ENCODE data around the gene DUSP5.

The DUSP5 gene

DNA sequence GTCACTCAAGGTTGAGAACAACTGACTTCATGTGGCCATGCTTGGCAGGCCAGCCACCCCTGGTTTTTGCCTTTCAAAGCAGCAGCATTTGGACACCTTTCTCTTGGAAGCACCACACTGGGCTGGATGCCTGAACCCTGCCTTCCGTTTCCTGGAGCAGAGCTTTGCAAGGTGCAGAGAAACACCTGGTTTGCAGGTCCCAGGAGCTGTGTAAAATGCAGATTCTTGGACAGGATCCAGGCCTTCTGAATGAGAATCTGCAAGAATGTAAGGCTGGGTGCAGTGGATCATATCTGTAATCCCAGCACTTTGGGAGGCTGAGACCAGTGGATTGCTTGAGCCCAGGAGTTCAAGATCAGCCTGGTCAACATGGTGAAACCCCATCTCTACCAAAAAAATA, 18.0 kb upstream of the DUSP5 start:
- DNase-seq (ENCODE audit: low spot score) = no peak
- no peak for FAIRE-seq

DNA sequence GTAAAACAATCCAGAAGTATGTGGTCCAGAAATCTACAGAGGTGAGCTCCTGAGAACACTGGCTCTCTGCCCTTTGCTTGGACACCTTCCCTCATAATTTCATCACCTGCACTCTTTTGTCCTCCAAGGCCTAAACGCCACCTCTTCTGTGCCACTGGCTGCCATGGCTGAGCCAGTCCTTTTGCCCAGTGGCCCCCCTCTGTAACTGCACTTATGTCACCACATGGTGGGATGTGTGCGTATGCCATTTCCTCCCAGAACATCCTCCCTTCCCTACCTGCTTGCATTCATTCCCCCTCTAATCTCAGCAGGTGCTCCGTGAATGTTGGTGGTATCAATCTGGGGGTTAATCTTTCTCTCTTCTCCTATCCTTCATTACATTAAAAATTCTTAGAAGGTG, 17.3 kb upstream of the DUSP5 start:
- no peak for DNase-seq (ENCODE audit: low spot score)
- peak; percentile 88 for FAIRE-seq

DNA sequence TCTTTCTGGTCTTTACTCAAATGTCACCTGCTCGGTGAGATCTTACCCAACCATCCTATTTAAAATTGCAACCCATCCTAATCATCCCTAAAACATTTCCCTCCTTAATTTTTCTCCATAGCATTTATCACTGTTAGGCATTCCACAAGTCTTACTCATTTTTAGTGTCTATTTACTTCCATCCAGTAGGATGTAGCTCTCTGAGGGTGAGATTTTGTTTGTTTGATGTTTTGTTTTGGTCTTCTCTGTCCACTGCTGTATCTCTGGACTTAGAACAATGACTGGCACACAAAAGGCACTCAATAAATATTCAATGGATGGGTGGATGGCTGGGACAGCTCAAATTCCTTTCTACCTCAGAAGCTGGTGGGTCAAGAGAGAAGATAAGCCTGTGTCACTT, 15.8 kb upstream of the DUSP5 start:
- FAIRE-seq (no peak), DNase-seq (ENCODE audit: low spot score) (no peak)

DNA sequence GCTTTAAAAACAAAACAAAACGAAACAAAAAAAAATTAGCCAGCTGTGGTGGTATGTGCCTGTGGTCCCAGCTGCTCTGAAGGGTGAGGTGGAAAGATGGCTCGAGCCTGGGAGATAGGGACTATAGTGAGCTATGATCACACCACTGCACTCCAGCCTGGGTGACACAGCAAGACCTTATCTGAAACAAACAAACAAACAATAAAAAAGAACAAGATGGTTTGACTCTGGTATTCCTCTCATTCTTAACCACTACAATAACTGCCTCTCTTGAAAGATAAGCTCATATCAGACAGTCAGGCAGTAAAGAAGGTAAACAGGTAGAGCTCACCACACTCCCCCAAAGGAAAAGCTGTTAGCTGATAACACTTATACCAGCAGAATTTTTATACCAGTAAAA, 14.1 kb upstream of the DUSP5 start:
- no peak for FAIRE-seq
- no peak for DNase-seq (ENCODE audit: low spot score)

DNA sequence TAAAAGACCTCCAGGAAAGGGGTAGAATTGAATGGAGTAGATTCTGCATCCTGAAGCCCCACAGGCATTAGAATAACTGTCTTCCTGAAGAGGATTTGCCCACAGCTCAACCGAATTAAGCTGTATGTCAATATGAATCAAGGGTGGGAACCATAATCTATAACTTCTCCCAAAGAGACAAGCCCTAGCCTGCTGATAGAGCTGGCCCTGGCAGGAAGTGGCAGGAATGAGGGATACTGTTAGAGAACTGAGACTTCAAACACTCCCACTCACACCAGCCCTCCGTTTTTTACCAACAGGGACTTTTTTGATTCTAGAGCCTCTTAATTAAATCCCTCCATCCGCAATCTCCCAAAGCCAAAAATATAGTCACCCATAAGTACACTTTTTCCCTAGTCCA, 12.2 kb upstream of the DUSP5 start:
- FAIRE-seq (no peak), DNase-seq (ENCODE audit: low spot score) (no peak)

DNA sequence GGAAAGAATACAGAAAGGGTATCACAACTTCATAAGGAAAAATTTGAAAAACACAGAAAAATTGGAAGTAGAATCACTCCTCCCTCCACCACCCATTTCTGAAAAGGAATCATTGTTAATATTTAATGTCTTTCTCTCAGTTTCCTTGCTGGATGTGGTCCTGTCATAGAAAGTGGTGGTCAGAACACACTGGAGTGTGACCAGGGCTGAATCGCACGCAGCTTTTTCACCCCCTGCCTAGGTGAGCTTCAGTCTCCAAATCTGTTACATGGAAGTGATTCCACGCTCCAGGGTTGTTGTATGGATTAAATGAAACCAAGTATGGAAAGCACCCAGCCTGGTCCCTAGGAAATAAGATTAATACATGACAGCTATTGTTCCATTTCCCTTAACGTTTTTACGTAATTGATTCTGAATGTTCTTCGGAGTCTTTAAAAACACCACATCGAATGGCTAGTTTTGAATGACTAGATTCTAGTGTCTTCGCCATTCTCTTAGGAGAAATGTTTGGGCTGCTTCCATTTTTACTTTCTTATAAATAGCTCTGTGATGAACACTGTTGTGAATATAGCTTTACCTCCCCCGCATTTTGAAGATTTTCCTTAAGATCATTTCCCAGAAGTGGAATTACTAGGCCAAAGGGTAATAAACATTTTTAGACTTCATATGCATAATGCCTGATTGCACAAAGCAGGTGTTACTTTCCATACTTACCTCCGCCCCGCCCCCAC, 10.9 kb upstream of the DUSP5 start:
- FAIRE-seq (no peak), DNase-seq (ENCODE audit: low spot score) (no peak)

DNA sequence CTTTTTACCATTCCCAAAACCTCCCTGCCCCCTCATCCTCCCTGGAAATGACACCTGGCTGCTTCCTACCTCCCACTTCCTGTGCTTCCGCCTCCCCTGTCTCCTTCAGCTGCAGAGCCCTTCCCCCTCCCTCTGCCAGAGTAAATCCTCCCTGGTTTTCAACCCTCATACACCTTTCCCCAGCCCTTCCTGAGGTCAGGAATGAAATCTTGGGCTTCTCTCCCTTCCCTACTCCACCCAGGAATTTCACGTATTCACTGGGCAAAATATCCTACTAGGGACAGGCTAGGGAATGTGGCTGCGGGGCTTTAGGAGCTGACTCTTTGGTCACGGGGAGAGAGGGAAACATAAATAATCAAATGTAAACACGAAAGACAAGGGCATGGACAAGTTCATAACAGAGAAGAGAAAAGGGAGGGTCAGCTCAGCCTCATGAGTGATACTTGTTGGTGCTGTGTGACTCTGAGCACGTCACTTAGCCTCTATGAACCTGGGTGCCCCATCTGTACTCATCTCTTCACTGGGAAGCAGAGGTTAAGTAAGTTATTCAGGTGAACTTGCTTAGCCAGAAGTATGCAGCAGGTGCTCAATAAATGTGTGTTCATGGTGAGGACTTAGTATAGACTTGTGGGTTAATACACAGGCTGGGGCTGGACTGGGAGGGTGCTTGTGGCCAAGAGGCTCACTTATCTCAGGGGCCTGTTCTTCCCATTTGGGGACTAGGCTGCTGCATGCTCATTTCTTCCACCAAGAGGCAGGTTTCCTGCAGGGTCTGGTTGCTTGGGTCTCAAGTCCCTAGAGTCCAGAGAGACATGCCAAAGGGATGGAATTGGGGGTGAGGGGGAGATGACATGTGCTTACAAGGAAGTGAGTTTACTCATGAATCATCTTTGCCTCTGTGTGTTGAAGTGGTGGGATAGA, 10.0 kb upstream of the DUSP5 start:
- DNase-seq (ENCODE audit: low spot score) = peak; percentile 49
- peak; percentile 20 for FAIRE-seq

DNA sequence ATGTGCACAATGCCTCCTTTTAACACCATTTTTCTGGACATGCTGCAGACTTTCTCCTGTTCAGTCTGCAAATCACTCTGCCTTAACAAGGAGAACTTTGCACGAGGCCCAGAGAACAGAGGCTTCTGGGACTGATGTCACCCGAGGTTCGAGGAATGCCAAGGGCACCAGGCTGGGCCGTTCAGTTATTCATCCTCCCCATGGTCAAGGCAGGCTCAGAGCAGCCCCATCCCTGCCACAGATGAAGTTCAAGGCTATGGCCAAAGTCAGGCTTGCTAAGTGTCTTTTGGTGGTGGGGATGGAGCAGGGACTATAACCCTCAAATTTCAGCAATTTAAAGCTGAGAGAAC, 9.4 kb upstream of the DUSP5 start:
- no peak for DNase-seq (ENCODE audit: low spot score)
- FAIRE-seq = no peak

DNA sequence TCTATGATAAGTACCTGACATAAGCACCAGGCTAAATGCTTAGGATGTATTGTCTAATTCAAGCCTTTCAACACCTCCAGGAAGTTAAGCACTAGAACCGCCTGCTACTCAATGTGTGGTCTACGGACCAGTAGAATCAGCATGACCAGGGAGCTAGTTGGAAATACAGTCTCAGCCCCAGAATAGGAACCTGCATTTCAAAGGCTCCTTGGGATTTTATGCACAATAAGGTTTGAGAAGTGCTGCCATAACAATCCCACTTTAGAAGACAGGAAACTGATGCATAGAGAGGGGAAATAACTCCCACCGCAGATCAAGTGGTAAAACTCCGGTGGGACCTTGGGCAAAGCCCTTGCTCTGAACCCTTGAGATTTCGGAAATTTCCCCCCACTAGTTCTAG, 8.8 kb upstream of the DUSP5 start:
- DNase-seq (ENCODE audit: low spot score) (no peak), FAIRE-seq (no peak)

DNA sequence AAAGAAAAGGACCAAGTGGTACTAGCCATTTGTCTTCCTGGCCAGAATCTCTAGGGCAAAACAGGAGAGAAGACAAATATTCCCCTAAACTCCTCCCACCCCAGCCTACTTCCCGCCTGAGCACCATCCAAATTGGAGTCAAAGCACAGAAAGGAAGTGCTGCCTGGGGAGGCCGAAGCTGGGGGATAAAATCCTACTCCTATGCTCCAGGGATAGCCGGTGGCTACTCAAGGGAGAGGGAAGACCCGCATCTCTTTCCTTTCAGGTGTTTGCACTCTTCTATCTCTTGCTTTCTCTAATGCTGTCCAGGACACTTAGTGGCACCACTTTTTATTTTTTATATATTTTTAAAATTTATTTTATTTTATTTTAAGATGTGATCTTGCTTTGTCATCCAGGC, 7.1 kb upstream of the DUSP5 start:
- DNase-seq (ENCODE audit: low spot score) = no peak
- FAIRE-seq = no peak

DNA sequence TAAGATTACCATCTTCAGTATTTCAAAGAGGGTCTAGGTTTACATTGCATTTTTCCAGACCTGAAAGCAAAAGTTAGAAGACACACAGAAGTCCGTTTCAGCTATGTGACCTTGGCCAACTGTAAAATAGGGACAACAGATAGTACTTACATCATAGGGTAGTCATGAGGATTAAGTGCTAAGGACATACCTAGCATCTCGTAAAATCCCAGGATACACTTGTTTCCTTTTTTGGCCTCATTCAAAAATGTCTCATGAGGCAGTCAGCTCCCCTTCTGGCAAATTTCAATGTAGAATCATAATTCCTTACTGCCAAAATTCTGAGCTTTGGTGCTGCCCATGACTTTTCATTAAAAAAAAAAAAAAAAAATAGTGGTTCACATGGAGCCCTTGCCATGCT, 6.4 kb upstream of the DUSP5 start:
- FAIRE-seq (no peak), DNase-seq (ENCODE audit: low spot score) (no peak)

DNA sequence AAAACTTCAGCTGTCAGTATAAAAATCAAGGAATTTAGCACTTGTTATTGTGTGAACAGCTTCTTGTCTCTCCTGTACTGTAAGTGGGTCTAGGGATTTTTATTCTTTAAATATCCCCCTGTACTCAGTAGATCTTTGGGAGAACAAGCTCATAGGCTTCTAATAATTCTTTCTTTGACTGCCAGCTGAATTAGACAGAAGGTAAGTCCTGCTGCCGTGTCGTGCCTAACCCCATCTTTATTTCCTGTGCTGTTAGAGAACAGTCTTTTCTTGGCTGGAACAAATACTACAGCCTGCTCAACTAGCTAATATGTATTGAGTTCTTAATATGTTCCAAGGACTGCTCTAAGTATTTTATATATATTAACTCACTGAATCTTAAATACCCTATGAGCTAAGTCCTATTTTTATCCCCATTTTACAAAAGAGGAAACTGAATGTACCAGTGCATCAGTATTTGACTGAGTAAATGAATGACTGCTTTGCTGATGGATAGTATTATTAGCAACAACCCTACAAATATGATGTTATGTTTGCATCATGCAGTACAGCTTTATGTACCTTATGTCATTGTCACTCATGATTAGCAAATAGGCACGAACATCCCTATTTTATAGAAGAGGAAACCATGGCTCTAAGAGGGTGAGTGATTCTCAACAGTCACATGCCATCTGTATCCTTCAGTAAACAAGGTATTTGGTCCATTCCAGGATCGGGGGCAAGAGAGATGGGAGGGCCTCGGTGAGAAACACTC, 5.5 kb upstream of the DUSP5 start:
- DNase-seq (ENCODE audit: low spot score) = no peak
- FAIRE-seq = no peak

DNA sequence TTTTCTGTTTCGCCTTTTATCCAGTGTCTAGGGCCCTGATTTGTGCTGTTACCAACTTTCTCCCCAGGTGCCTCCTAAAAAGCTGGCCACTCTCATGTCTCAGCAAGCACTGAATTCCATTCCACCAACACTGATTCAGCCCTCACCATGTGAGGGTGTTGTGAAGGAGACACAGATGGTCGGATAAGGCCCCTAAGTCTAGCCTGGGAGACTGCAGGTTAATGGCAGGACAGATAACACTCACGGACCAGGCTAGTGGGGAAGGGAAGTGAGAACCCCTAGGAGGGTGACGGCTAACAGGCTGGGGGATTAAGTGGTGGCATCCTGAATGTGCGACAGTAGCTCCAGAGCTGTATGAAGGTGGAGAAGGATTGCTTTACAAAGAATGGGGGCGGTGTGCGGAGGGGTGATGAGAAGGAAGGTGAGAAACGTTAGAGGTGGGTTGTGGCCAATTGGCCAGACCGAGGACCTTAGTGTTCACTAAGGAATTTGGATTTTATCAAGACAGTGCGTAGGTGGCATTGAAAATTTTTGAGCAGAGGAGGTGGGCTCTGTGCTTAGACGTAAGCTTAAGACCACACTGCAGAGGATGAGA, 3.8 kb upstream of the DUSP5 start:
- no peak for DNase-seq (ENCODE audit: low spot score)
- peak; percentile 67 for FAIRE-seq

DNA sequence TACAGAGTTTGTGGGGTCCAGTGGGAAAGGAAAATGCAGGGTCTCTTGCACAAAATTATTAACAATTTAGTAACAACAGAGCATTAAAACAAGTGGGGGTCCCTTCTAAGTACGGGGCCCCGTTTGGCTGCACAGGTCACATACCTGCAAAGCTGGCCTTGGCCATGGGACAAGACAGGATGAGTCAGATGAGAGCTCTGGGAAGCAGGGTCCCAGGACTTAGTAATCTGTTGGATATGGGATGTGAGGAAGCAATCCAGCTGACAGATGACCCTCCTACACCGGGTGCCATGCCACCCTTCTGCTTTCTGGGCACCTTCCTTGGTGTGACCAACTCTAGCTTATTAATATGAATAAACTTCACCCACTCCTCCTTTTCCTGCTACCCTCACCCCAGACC, 3.2 kb upstream of the DUSP5 start:
- DNase-seq (ENCODE audit: low spot score) = no peak
- no peak for FAIRE-seq

DNA sequence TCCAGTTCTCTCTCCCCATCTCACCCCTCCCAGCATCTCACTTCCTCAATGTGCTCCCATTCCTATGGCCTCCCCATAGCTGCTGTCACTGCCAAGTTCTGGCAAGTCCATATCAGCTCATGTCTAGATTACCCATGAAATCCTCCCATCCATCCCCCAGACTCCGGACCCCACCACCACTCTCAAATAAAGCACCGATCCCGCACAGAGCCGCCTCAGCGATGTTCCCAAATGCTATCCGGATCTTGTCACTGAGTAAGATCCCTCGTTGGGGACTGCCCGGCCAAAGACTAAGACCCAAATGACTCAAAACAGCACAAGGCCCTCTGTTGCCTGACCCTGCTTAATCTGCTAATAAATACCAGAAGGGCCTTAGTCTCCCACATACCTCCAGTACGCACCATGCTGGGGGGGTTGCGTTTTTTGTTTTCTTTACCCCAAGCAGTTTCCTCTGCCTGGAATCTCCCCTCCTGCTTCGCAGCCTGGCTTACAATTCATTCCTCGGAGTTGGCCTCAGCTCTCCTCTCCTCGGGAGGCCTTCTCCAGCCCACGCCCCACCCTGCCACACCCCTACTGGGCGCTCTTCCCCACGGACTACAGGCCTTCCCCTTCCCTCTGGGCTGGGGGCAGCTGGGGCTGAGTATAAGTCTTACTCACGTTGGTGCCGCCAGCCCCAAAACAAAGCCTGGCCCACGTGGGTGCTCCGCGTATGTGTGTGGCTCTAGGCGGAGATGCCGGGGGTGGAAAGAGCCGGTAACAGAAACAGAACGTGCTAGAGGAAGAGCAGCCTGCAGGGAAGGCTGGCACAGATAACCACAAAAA, 1.8 kb upstream of the DUSP5 start:
- FAIRE-seq (peak; percentile 56), DNase-seq (ENCODE audit: low spot score) (peak; percentile 58)

DNA sequence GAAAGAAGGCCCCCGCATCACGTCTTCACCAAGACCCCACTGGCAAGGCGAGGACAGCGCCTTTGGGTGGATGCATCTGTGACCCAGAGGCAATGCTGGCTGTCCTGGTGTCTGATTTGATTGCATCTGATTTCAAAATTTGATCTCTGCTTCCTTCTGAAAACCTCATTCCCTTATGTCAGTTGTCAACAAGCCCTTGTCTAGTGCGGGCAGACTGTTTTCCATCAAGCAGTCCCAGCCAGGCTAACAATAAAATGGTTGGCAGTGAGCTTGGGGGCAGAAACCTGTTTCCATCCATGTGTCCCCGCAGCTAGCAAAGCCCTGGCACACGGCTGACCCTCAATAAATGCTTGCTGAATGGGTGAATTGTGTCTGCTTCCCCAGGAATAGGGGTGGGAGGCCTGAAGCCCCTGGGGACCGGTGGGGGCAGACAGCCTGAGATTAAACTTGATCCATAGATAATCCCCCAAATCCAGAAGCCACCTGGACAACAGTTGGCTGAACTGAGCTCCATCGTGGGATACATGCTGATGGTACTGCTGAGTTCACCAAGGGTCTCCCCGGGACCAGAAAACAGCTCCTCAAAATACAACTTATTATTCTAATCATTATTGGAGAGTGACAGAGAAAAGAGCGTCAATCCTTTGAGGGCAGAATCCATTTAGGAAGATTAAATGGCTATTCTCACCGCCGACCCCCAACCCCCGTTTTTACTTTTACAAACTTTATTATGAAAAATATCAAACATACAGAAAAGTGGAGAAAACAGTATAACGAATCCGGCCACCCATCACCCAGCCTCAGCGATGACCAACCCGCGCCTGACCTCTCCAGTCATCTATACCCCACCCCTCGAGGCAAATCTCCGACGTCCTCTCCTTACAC, 912 bp upstream of the DUSP5 start:
- DNase-seq (ENCODE audit: low spot score) = no peak
- no peak for FAIRE-seq

DNA sequence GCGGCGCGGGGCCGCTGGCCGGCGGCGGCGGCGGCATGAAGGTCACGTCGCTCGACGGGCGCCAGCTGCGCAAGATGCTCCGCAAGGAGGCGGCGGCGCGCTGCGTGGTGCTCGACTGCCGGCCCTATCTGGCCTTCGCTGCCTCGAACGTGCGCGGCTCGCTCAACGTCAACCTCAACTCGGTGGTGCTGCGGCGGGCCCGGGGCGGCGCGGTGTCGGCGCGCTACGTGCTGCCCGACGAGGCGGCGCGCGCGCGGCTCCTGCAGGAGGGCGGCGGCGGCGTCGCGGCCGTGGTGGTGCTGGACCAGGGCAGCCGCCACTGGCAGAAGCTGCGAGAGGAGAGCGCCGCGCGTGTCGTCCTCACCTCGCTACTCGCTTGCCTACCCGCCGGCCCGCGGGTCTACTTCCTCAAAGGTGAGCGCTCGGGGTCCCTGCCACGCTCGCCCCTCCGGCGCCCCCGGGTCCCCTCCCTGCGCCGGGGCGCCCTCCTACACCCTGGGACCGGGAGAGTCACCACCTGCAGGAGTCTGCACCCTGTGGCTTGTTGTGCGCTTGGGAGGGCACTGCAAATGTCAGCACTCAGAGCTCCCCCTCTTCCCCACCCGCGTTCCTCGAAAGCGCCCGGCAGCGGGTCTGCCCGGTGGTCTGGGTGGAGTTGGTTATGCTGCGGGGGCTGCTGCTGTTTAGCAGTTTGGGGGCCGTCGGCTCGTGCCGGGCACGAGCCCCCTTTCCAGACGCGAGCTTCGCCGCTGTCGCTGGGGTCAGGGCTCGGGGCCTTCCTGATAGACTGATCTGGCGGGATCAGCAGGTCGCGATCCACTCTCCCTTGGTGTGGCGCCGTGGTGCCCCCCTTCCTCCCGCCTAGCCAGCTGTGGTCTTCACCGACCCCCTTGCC, 627 bp downstream of the DUSP5 start:
- FAIRE-seq (no peak), DNase-seq (ENCODE audit: low spot score) (no peak)

DNA sequence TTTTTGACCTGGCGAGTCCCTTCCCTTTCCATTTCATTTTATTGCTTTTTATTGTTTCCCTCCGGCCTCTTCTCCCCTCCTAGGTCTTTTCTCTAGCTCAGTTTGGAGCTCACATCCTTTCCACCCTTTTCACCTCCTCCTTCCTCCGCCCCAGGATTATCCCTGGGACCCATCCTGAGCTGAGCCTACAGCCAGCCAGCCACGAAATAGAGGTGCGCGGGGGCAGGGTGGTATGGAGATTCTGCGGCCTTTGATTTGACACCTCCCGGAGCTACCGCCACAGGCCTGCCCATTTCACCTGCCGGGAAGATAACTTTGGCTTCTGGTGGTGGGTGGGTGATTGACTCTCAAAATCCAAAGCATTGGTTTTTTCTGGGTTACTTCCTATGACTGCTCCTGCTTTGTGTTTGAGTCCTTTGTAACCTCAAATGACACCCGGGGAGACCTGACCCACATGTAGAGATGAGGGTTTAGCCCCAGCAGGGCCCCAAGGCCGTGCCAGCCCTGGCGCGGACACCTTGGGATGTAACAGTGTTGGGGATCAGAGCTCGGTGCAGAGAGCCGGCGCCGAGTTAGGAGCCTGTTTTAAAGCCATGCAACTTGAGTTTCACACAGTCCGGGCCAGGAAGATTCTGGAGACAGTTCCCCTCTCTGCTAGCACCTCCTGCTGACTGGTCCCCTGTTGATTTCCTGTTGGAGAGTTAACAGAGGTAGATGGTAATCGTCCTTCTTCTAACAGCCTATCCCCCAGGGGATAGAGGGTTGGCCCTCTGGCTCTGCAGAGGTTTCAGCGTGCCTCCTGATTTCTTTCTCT, 1.5 kb downstream of the DUSP5 start:
- no peak for FAIRE-seq
- no peak for DNase-seq (ENCODE audit: low spot score)
